T-helper 2 cell treated with Interferon-gamma antibody and Interleukin-4, amounts not matched to agents 100 ng/mL and 5 ng/mL, for 36 hours (primary cell): ENCODE data around the gene MBNL1. TPM values are rescaled to one million over a fixed set of nuclear protein-coding genes. Genes with fewer than 3 reads are reported as not detected.

Source experiments
- intact Hi-C: fragments of 100-400 bp; cut with micrococcal nuclease; formaldehyde crosslinking; loops from one replicate; pipeline ENCODE4 v1.15.1; 2023
- total RNA-seq: library from RNA; stranded (reverse); gene quantifications from 2 replicates; pipeline ENCODE4 v1.2.3, GENCODE V29; 2022

Gene MBNL1
- total RNA-seq, 1 donor from 2014 or later = 396 TPM

GRCh38 chr3:152293347-152294006 lies 24.7 kb downstream of the MBNL1 start:
- intact Hi-C loops = no loop called here

- intact Hi-C loops = no loop called here
These were observed 26.6 kb downstream of the MBNL1 start for GRCh38 chr3:152295344-152295743.

- intact Hi-C loops = no loop called here
These were observed 27.1 kb downstream of the MBNL1 start for GRCh38 chr3:152295806-152296205.

GRCh38 chr3:152296382-152296781 lies 27.7 kb downstream of the MBNL1 start:
- intact Hi-C loops = no loop called here

- intact Hi-C loops = no loop called here
These were observed 28.2 kb downstream of the MBNL1 start for GRCh38 chr3:152296971-152297370.

GRCh38 chr3:152298393-152299248 lies 29.9 kb downstream of the MBNL1 start:
- intact Hi-C loops = loop anchor here (1.0 to 2.0 kb wide), 2 partner anchors 14 to 28 kb away; no protein-coding TSS in a partner anchor

- intact Hi-C loops = loop anchor here (2.0 kb wide), 1 partner anchor 15 kb away; no protein-coding TSS in a partner anchor
These were observed 30.7 kb downstream of the MBNL1 start for GRCh38 chr3:152299249-152299976.

- intact Hi-C loops = loop anchor here (10.0 kb wide), 1 partner anchor 155 kb away; no protein-coding TSS in a partner anchor
These were observed 31.5 kb downstream of the MBNL1 start for GRCh38 chr3:152300029-152300731.

- intact Hi-C loops = loop anchor here (1.0 to 10.0 kb wide), 2 partner anchors 32 to 153 kb away; no protein-coding TSS in a partner anchor
These were observed 33.0 kb downstream of the MBNL1 start for GRCh38 chr3:152301745-152302181.

GRCh38 chr3:152302521-152303021 lies 33.8 kb downstream of the MBNL1 start:
- intact Hi-C loops = loop anchor here (1.0 to 10.0 kb wide), 2 partner anchors 33 to 152 kb away; no protein-coding TSS in a partner anchor

GRCh38 chr3:152304160-152304559 lies 35.4 kb downstream of the MBNL1 start:
- intact Hi-C loops = loop anchor here (10.0 kb wide), 1 partner anchor 151 kb away; no protein-coding TSS in a partner anchor

- intact Hi-C loops = loop anchor here (10.0 kb wide), 1 partner anchor 150 kb away; no protein-coding TSS in a partner anchor
These were observed 36.3 kb downstream of the MBNL1 start for GRCh38 chr3:152305075-152305474.

GRCh38 chr3:152307829-152308474 lies 39.2 kb downstream of the MBNL1 start:
- intact Hi-C loops = loop anchor here (2.0 to 10.0 kb wide), 2 partner anchors 15 to 147 kb away; no protein-coding TSS in a partner anchor

- intact Hi-C loops = loop anchor here (2.0 to 10.0 kb wide), 2 partner anchors 14 to 146 kb away; no protein-coding TSS in a partner anchor
These were observed 39.7 kb downstream of the MBNL1 start for GRCh38 chr3:152308475-152308844.

GRCh38 chr3:152309031-152309430 lies 40.3 kb downstream of the MBNL1 start:
- intact Hi-C loops = loop anchor here (2.0 to 10.0 kb wide), 2 partner anchors 14 to 146 kb away; no protein-coding TSS in a partner anchor

- intact Hi-C loops = loop anchor here (2.0 to 10.0 kb wide), 2 partner anchors 13 to 145 kb away; no protein-coding TSS in a partner anchor
These were observed 41.0 kb downstream of the MBNL1 start for GRCh38 chr3:152309535-152310307.

GRCh38 chr3:152313430-152313829 lies 44.7 kb downstream of the MBNL1 start:
- intact Hi-C loops = no loop called here

GRCh38 chr3:152313914-152314313 lies 45.2 kb downstream of the MBNL1 start:
- intact Hi-C loops = no loop called here
